Measurements from ENCODE around the gene SRP68.
"Not testable (repeated sequence)": the region's sequence is repeated elsewhere in the genome, so short reads cannot be mapped to it uniquely, and the experiment has no call there.

SRP68 gene

DNA sequence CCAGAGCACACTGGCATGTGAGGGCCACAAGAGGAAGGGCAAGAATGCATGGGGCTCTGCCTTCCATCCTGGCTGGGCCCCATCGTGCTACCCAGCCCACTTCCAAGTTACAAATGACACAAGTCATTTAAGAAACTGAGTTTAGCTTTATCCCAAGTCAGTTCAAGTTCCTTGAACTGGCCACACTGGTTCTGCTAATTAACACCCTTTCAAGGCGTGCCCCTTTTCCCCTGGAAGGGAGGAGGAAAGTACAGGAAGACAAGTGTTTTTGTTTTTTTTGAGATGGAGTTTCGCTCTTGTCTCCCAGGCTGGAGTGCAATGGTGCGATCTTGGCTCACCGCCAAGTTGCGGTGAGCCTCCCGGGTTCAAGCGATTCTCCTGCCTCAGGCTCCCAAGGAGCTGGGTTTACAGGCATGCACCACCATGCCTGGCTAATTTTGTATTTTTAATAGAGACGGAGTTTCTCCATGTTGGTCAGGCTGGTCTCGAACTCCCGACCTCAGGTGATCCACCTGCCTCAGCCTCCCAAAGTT lies 27.8 kb downstream of the SRP68 start:
- DNase-seq, result not testable (repeated sequence)

DNA sequence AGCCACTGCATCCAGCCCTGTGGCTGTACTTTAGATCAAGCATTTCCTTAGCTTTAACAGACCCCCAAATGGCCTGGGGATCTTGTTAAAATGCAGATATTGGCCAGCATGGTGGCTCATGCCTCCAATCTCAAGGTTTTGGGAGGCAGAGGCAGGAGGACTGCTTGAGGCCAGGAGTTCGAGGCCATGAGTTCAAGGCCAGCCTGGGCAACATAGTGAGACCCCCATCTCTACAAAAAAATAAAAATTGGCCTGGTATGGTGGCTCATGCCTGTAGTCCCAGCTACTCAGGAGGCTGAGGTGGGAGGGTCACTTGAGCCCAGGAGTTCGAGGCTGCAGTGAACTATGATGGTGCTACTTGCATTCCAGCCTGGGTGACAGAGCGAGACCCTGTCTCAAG lies 29.4 kb downstream of the SRP68 start:
- DNase-seq, result not testable (repeated sequence)

DNA sequence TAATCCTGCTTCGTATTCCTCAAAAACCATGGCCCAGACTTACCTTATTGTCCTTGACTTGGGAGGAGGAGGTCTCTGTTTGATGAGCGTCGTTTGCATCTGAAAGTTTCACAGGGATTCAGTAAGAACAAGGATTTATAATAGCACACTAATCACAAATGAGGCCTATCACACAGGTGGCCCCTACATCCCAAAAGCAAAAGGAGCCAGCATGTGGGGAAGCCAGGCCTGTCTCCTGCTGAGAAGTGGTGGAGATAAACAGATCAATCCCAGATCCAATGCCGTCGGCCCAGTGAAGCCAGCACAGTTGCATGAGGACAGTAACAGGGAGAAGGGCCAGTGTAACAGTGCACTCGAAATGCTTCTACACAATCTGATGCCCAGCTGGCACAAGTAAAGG lies 31.9 kb downstream of the SRP68 start:
- no peak for DNase-seq

DNA sequence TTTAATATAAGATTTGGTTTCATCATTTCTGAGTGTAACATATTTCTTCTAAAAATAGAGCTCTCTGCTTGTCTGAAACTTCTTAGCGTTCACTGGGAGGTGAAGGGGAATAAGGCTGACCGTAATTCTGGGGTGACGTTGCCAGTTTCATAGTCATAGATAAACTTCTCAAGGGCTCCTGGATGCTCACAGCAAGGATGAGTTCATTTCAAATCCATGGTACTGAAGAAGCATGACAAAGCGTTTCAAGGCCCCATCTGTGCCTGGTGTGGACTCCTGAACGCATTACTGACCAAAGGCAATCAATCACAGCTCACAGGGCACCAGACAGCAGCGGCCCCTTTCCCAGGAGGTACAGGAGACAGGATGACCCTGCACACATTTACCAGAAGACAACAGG lies 33.2 kb downstream of the SRP68 start:
- DNase-seq, result no peak

DNA sequence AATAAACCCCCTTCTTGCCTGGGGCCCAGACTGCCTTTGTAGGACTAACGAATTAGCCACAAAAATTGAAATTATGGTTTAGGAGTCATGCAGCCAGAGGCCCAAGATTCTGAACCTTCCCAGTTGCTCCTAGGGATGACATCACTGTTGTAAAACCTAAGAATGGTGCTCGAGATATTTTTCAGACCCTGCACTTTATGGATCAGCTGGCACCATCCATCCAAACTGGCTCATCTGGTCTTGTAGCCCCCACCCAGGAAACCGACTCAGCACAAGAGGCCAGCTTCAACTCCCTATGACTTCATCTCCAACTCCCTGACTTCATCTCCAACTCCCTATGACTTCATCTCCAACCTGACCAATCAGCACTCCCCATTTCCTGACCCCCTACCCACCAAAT lies 34.3 kb downstream of the SRP68 start:
- no peak for DNase-seq

- DNase-seq, result no peak
These were observed 35.6 kb downstream of the SRP68 start for GRCh38 chr17:76036497-76037261.

DNA sequence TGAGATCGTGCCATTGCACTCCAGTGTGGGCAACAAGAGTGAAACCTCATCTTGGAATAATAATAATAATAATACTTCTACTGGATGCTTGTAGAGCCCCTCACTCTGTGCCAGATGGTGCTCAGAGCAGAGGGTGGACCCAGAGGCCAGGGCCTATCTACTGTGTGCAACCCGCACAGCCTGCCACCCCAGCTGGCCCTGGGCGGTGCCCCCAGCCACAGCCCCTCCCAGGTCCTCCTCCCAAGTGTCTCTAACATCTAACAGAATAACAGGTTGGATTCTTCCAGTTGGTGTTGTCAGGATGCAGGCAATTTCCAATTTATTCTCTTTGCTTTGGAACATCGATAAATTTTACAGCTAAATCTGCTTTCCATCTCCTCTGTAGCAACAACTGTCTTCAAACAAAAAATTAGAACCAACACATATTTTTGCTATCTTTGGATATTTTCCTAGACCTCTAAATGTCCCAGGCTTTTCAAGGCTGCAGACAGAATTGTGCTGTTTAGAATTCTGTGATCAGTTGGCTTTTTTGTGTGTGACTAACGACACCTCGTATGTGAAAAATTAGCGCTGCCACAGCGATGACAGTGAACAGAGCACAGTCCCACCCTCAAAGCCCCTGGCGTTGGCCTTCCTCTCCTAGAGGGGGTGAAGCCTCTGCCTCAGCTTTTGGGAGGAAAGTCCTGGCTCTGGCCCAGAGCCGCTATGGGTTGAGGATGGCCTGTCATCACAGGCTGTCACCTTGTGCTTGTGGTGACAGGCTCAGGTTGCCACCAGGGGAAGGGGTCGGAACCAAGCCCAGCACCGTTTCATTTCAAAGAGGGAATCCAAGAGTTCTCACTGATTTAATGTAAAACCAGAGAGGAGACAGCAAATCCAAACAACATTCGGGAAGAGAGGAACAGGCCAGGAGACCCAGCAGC lies 37.6 kb downstream of the SRP68 start:
- DNase-seq, result no peak

GRCh38 chr17:76033139-76033538 lies 39.2 kb downstream of the SRP68 start:
- no peak for DNase-seq

- DNase-seq, result no peak
These were observed 39.6 kb downstream of the SRP68 start for GRCh38 chr17:76032780-76033108.

DNA sequence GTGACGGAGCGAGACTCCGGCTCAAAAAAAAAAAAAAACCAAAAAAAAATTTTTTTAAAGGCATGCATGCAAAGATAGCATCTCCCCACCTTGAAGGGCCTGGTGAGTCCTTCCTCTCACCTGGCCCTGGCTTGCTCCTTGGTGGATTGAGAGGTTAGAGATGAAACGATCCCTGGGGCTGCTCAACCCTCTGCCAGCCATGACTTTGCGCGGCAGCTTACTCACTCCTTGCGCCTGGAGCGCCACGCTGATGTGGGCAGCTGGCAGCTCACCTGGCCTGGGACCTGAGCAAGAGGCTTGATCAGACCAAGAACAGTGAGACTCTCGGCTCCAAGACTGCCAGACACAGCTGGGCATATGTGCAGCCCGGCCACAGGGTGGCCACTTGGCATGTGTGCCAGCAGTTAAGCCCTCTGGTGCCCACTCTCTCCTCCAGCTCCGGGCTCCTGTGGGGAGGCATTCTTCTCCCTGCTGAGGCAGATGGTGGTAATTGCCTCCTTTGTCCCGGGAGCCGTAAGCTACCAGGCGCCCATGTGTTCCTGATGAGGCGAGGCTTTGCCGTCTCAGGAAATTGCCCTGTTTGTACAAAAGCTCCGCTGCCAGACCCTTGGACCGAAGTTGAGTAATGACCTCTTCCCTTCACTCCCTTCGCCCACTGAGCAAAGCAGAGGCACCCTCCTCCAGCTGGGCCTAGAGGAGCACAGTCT lies 40.1 kb downstream of the SRP68 start:
- DNase-seq, result no peak

DNA sequence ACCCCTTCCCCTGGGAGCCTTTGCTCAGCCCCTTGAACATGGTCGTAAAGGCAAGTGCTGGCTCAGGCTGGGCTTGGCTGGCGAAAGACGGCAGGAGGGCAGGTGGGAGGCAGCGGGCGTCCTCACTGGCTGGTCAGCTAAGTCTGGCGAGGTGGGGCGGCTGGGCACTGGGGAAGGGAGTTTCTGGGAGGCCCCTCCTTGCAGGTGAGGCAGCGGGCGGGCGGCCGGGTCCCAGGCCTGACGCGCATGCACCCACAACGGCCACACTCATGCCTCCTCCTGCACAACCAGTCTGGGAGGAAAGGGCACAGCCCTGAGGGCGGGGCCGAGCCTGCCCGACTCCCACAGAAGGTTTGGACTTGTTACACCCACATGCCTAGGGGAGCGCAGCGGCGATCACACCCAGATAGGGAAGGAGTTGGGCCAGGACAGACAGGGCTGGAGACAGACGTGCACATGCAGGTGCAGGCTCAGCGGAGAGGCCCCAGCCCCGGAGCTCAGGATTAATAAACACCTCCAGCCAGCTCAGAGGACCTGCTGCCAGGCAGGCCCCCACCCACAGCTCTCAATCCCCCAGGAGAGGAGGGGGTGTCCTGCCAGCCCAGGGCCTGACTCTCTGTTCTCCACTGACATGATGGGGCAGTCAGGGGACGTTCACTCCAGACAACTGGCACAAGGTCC lies 45.0 kb downstream of the SRP68 start, which contains the start of gene EVPL:
TSS of gene EVPL (minus strand) at position 148 of the 681 bp plus-strand sequence. CDS start at position 40, 108 bp downstream.
- DNase-seq, result no peak

- no peak for DNase-seq
These were observed 45.6 kb downstream of the SRP68 start for GRCh38 chr17:76026714-76027158.

GRCh38 chr17:76025294-76025693 lies 47.0 kb downstream of the SRP68 start:
- no peak for DNase-seq

DNA sequence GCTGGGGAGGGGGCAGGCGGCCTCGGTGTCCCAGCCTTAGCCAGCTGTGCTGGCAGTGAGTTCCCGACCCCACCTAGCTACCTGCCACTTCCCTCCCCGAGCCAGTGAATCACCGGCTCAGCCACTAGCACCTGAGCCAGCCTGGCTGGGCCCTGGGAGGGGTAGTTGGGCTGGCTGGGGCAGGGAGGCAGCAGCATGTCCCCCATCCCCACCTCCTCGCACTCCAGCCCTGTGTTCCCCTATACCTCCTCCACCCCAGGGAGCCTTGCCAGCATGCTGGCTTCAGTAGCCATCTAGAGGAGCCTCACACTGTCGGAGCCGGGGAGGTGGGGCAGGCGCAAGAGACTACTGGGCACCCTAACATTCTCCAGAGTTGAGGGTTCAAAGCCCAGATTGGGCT lies 48.0 kb downstream of the SRP68 start:
- no peak for DNase-seq

DNA sequence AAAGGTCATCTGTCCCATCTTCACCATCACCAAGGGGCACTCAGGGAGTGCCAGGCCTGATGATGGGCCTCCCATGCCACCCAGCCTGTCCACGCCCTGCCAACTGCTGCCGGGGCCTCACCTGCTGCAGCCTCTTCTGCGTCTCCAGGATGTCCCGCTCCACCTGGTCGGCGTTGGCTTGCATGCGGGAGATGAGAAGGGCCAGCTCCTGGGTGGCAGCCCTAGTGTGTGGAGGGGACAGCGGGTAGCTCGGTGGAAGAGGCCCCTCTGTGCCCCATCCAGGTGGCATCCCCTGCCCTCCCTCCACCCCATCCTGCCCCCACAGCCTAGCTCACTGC lies 48.4 kb downstream of the SRP68 start:
- DNase-seq, result no peak

DNA sequence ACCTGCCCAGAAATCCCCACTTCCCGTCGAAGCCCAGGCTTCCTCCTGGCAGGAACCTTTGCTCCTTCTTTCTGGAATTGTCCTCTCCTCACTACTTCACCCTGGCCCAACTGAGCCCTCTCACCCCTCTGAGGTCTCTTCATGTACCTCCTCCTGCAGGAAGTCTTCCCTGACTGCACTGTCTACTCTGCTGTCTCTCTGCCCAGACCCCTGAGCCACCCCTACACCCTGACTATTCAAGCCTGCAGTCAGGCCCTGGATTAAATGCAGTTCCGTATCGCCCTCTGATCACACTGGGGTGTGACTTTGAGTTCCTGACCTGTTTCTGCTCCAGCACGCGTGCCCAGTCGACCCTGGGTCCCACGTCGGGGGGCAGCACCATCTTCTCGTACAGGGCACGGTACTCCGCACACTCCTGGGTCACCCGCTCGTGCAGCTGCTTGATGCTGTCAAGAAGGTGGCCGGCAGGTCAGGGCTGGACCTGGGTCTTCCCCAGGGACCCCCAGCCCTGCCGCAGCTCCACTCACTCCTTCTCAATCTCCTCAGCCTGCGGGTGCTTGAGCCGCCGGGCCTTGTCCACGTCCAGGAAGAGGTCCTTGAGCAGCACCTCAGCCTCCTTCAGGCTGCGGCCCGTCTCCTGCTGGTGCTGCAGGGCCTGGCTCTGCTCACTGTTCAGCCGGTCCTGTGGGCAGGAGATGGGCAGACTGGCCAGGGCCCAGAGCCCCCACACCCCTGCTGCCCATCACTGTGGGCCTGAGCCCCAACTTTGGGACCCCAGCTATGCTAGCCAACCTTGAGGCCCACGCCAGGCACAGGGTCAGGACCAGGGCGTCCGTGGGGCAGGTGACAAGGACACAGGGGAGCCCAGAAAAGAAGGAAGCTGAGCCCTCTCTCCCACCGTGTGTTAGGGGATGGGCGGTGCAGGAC lies 49.1 kb downstream of the SRP68 start:
- no peak for DNase-seq

- DNase-seq, result no peak
These were observed 50.0 kb downstream of the SRP68 start for GRCh38 chr17:76022285-76022684.

DNA sequence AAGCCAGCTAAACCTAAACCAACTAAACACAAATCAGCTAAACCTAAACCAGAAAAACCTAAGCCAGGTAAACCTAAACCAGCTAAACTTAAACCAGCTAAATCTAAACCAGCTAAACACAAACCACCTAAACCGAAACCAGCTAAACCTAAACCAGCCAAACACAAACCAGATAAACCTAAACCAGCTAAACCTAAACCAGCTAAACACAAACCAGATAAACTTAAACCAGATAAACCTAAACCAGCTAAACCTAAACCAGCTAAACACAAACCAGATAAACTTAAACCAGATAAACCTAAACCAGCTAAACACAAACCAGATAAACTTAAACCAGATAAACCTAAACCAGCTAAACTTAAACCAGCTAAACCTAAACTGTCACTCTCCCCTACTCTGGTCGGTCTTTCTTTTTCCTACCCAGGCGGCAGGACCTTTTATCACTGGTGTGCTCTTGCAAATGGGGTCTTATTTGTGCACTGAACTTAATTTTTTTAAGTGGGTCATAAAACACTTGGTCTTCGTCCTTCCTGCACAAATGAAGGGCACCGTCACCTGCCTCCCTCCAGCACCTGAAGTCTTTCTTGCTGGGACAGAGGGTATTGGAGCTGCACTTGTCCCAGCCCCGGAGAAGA lies 52.4 kb downstream of the SRP68 start:
- DNase-seq, result no peak

- DNase-seq, result no peak
These were observed 53.5 kb downstream of the SRP68 start for GRCh38 chr17:76018801-76019200.

GRCh38 chr17:76018340-76018680 lies 54.0 kb downstream of the SRP68 start:
- no peak for DNase-seq
